Measurements from ENCODE around the gene ATXN7L1. TPM values are rescaled to one million over a fixed set of nuclear protein-coding genes. Genes with fewer than 3 reads are reported as not detected.

Gene ATXN7L1, protein sequence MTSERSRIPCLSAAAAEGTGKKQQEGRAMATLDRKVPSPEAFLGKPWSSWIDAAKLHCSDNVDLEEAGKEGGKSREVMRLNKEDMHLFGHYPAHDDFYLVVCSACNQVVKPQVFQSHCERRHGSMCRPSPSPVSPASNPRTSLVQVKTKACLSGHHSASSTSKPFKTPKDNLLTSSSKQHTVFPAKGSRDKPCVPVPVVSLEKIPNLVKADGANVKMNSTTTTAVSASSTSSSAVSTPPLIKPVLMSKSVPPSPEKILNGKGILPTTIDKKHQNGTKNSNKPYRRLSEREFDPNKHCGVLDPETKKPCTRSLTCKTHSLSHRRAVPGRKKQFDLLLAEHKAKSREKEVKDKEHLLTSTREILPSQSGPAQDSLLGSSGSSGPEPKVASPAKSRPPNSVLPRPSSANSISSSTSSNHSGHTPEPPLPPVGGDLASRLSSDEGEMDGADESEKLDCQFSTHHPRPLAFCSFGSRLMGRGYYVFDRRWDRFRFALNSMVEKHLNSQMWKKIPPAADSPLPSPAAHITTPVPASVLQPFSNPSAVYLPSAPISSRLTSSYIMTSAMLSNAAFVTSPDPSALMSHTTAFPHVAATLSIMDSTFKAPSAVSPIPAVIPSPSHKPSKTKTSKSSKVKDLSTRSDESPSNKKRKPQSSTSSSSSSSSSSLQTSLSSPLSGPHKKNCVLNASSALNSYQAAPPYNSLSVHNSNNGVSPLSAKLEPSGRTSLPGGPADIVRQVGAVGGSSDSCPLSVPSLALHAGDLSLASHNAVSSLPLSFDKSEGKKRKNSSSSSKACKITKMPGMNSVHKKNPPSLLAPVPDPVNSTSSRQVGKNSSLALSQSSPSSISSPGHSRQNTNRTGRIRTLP
- 10 to 100 TPM in 3 of 4 donors, 1 to 10 TPM in 1; 8.0 to 14.1 (median 10.6) TPM for total RNA-seq

DNA sequence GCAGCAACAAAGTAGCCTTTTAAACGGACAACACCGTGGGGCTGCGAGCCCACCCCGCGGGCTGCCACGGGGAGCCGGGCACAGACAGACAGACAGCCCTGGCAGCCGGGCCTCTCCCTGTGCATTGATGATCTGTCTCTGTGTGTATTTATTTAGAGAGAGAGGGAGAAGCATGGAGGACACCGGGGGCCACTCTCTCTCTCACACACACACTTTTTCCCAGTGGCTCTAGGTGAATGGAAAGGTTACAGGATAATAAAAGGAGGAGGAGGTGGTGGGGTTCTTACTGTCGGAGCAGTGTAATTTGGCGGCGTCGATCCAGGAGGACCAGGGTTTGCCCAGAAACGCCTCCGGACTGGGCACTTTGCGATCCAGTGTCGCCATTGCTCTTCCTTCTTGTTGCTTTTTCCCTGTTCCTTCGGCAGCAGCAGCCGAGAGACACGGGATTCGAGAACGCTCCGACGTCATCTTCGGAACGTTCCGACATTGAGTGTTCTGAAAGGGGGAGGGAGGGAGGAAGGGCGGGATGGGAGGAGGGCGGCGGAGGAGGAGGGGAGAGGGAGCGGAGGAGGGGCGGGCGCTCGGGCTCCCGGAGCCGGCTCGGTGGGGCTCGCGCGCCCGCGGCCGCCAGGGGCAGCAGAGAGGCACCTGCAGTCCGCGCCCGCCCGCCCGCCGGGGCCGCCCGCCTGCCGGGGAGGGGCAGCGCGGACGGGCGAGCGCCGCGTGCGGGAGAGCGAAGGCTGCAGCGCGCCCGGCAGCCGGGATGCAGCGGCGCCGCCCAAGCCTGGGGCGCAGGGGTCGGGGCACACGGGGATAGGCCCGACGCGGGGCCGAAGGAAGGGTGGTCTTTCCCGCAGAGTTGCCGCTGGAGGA is at the start of gene ATXN7L1:
TSS of gene ATXN7L1 (minus strand) at position 509 of the 873 bp plus-strand sequence. CDS start at position 468, 41 bp downstream.
- peak within 1 kb of the TSS; percentile 88 to 92 (median 90) for H3K27ac ChIP-seq
- WGBS, 2 donors = 0 to 2% methylated on average over 15 to 19 of the region's 77 CpGs
- H3K27me3 ChIP-seq = no peaks in the 10 kb centered on the region
- peaks cover 0 to 6% (median 0%) of the 10 kb centered on the region in 3 donors for H3K36me3 ChIP-seq
- peaks cover 5 to 41% (median 20%) of the 10 kb centered on the region in 3 donors for H3K4me1 ChIP-seq
- intact Hi-C loops (cut with DNase I) = loop anchor here (10.0 kb wide), 1 partner anchor 112 kb away; no protein-coding TSS in a partner anchor
- no peaks in the 10 kb centered on the region for H3K9me3 ChIP-seq
- peak within 1 kb of the TSS; percentile 69 to 93 (median 72) for H3K4me3 ChIP-seq
- peak; percentile 67 for DNase-seq
- TF ChIP-seq POLR2A (IDR thresholded peaks at IDR 0.05) = peak in 3 of 4 donors; percentile 25 to 69 (median 25)
- peak; percentile 21 to 86 (median 68) for TF ChIP-seq CTCF (IDR thresholded peaks at IDR 0.05)

GRCh38 chr7:105926131-105926530 is 49.7 kb upstream of the ATXN7L1 start:
- no peaks in the 10 kb centered on the region for H3K9me3 ChIP-seq
- H3K36me3 ChIP-seq = no peaks in the 10 kb centered on the region
- H3K27ac ChIP-seq = no peak overlapping the region
- H3K4me3 ChIP-seq = no peak overlapping the region
- no peak for DNase-seq
- no peaks in the 10 kb centered on the region for H3K27me3 ChIP-seq
- H3K4me1 ChIP-seq = no peaks in the 10 kb centered on the region
- intact Hi-C loops (cut with DNase I) = no loop called here
- 56 to 73% methylated on average over 3 of the region's 3 CpGs for WGBS, 2 donors
- TF ChIP-seq POLR2A (IDR thresholded peaks at IDR 0.05) (no peak), CTCF (IDR thresholded peaks at IDR 0.05) (no peak)

DNA sequence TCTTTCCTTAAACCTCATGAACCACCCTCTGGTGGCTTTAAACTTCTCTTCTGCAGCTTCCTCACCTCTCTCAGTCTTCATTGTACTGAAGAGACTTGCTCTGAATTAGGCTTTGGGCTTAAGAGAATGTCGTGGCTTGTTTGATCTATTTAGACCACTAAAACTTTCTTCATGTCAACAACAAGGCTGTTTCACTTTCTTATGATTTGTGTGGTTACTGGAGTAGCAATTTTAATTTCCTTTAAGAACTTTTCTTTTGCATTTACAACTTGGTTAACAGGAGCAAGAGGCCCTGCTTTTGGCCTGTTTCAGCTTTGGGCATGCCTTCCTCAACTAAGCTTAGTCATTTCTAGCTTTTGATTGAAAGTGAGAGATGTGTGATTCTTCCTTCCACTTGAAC is 48.5 kb upstream of the ATXN7L1 start:
- no peaks in the 10 kb centered on the region for H3K27me3 ChIP-seq
- no peak overlapping the region for H3K4me3 ChIP-seq
- H3K36me3 ChIP-seq = no peaks in the 10 kb centered on the region
- no peak for TF ChIP-seq CTCF (IDR thresholded peaks at IDR 0.05)
- TF ChIP-seq POLR2A (IDR thresholded peaks at IDR 0.05) = no peak
- H3K9me3 ChIP-seq = no peaks in the 10 kb centered on the region
- H3K4me1 ChIP-seq = no peaks in the 10 kb centered on the region
- no peak overlapping the region for H3K27ac ChIP-seq
- 75 to 86% methylated on average over 1 of the region's 1 CpG for WGBS, 2 donors
- no peak for DNase-seq
- intact Hi-C loops (cut with DNase I) = no loop called here

GRCh38 chr7:105920766-105921165 is 44.4 kb upstream of the ATXN7L1 start:
- no peak for DNase-seq
- H3K9me3 ChIP-seq = no peaks in the 10 kb centered on the region
- H3K4me3 ChIP-seq = no peak overlapping the region
- 85 to 93% methylated on average over 3 to 4 of the region's 4 CpGs for WGBS, 2 donors
- TF ChIP-seq POLR2A (IDR thresholded peaks at IDR 0.05) (no peak), CTCF (IDR thresholded peaks at IDR 0.05) (no peak)
- no peaks in the 10 kb centered on the region for H3K27me3 ChIP-seq
- no peaks in the 10 kb centered on the region for H3K4me1 ChIP-seq
- H3K27ac ChIP-seq = no peak overlapping the region
- intact Hi-C loops (cut with DNase I) = no loop called here
- H3K36me3 ChIP-seq = no peaks in the 10 kb centered on the region

Data from esophagus squamous epithelium (tissue), 5 donors.